Measurements from ENCODE around the gene DNM3.

- TF ChIP-seq POLR2A (IDR thresholded peaks at IDR 0.05; ENCODE audit: low read length) (no peak), GATA1 (IDR thresholded peaks at IDR 0.05; ENCODE audit: low read depth, low read length) (no peak)
Measured at GRCh38 chr1:171803461-171804022, 37.8 kb upstream of the DNM3 start.
